SK-N-SH (cell line): ENCODE data around the gene IL17REL. TPM values are rescaled to one million over a fixed set of nuclear protein-coding genes. Genes with fewer than 3 reads are reported as not detected.
A peak's percentile ranks its signal among the peaks of the same experiment; 100 is the strongest.

ENCODE experiments used
- CTCF ChIA-PET: fragments of 300-600, 350-600 bp; formaldehyde crosslinking; extraction: SDS; loops from one replicate; lab custom pipeline; 2021; lab: Yijun Ruan, JAX
- POLR2A ChIA-PET: fragments of 350-600 bp; sonication (Branson Sonifier 250); formaldehyde crosslinking; extraction: SDS; loops from one replicate; lab custom pipeline; 2020; ENCODE audit warnings: antibody characterized with exemption, inconsistent platforms; lab: Yijun Ruan, JAX
- DNase-seq: peaks from one replicate; pipeline ENCODE4 v3.0.0; 2012
- H2AFZ ChIP-seq: fragments of 200-600 bp; sonication (generic); 2 replicates; pipeline ENCODE4 v1.8.1; 2016; ENCODE audit warnings: antibody characterized with exemption, mild to moderate bottlenecking, low read depth
- H3F3A ChIP-seq: fragments of 200-600 bp; sonication (generic); replicated peaks from 2 replicates; pipeline ENCODE3; 2016; ENCODE audit warnings: antibody characterized with exemption, mild to moderate bottlenecking; ENCODE audit not compliant: insufficient read depth
- H3K27ac ChIP-seq, 2 experiments: fragments of 200-500 bp in 1 of 2; fragments of 200-600 bp in 1 of 2; sonication (Bioruptor generic) in 1 of 2; sonication (generic), shearing (Covaris generic) in 1 of 2; 2 replicates each; pipeline versions ENCODE4 v1.5.1 to v1.6.1; 2014 to 2016; ENCODE audit warnings: low read depth in 2 of 2, inconsistent platforms in 1 of 2, low read length in 1 of 2, mild to moderate bottlenecking in 1 of 2, mixed read lengths in 1 of 2
- H3K27me3 ChIP-seq: fragments of 200-600 bp; sonication (generic), shearing (Covaris generic); 2 replicates; pipeline ENCODE4 v1.6.1; 2016; ENCODE audit warnings: mixed run types; ENCODE audit not compliant: insufficient read depth
- H3K36me3 ChIP-seq, 2 experiments: fragments of 200-500 bp in 1 of 2; fragments of 200-600 bp in 1 of 2; sonication (Bioruptor generic) in 1 of 2; sonication (generic) in 1 of 2; replicated peaks in 1 of 2; 2 replicates each; pipeline versions ENCODE3 to v1.5.1; 2014 to 2016; ENCODE audit warnings: low read length in 1 of 2, mild to moderate bottlenecking in 1 of 2; ENCODE audit not compliant: insufficient read depth in 2 of 2, control insufficient read depth in 1 of 2
- H3K4me1 ChIP-seq, 2 experiments: fragments of 200-500 bp in 1 of 2; fragments of 200-600 bp in 1 of 2; sonication (Bioruptor generic) in 1 of 2; sonication (generic), shearing (Covaris generic) in 1 of 2; 2 replicates each; pipeline versions ENCODE4 v1.5.1 to v1.6.1; 2014 to 2016; ENCODE audit warnings: low read depth in 1 of 2, low read length in 1 of 2, mixed run types in 1 of 2; ENCODE audit not compliant: insufficient read depth in 2 of 2, control insufficient read depth in 1 of 2
- H3K4me2 ChIP-seq: fragments of 200-600 bp; sonication (generic), shearing (Covaris generic); 2 replicates; pipeline ENCODE4 v1.6.1; 2017; ENCODE audit warnings: mixed run types
- H3K4me3 ChIP-seq, 2 experiments: fragments of 200-500 bp in 1 of 2; fragments of 200-600 bp in 1 of 2; sonication (Bioruptor generic) in 1 of 2; sonication (generic), shearing (Covaris generic) in 1 of 2; 2 replicates each; pipeline versions ENCODE4 v1.5.1 to v1.8.1; 2014 to 2016; ENCODE audit warnings: low read depth in 2 of 2, inconsistent platforms in 1 of 2, low read length in 1 of 2, mild to moderate bottlenecking in 1 of 2, mixed read lengths in 1 of 2, moderate library complexity in 1 of 2
- H3K79me2 ChIP-seq: fragments of 200-600 bp; sonication (generic); 2 replicates; pipeline ENCODE4 v1.8.1; 2017; ENCODE audit warnings: mild to moderate bottlenecking; ENCODE audit not compliant: insufficient read depth
- H3K9ac ChIP-seq: fragments of 200-600 bp; sonication (generic); 2 replicates; pipeline ENCODE4 v1.6.1; 2017; ENCODE audit warnings: mixed run types
- H3K9me2 ChIP-seq: fragments of 200-600 bp; sonication (generic); 2 replicates; pipeline ENCODE4 v1.6.1; 2017; ENCODE audit warnings: mixed run types
- H3K9me3 ChIP-seq: fragments of 200-600 bp; sonication (generic); 2 replicates; pipeline ENCODE4 v1.6.1; 2017; ENCODE audit warnings: mixed run types, mild to moderate bottlenecking, moderate library complexity
- H4K20me1 ChIP-seq: fragments of 200-600 bp; sonication (generic); 2 replicates; pipeline ENCODE4 v1.6.1; 2017; ENCODE audit warnings: mild to moderate bottlenecking, mixed run types; ENCODE audit not compliant: insufficient read depth
- EZH2phosphoT487 ChIP-seq: fragments of 200-600 bp; sonication (generic); IDR thresholded peaks from 2 replicates; pipeline ENCODE4 v1.6.1; 2017; ENCODE audit warnings: low read depth, mixed run types, mild to moderate bottlenecking, antibody characterized with exemption, moderate library complexity, borderline replicate concordance
- FOSL2 ChIP-seq: IDR thresholded peaks from 2 replicates; pipeline ENCODE4 v1.4.0; 2012; ENCODE audit warnings: low read depth, mild to moderate bottlenecking, moderate library complexity, borderline replicate concordance
- FOXJ3 ChIP-seq: sonication (generic); formaldehyde crosslinking; IDR thresholded peaks from 2 replicates; pipeline ENCODE4 v1.5.1; 2020; ENCODE audit warnings: mild to moderate bottlenecking, missing genetic modification reagents
- GATA2 ChIP-seq: sonication (generic); formaldehyde crosslinking; IDR thresholded peaks from 2 replicates; pipeline ENCODE4 v1.5.0; 2020; ENCODE audit warnings: mild to moderate bottlenecking, missing genetic modification reagents
- IRF3 ChIP-seq: fragments of 150-350 bp; IDR thresholded peaks from 2 replicates; pipeline ENCODE4 v1.6.1; 2016; ENCODE audit warnings: mild to moderate bottlenecking, low read depth, low read length
- JUND ChIP-seq: IDR thresholded peaks from 2 replicates; pipeline ENCODE4 v1.4.0; 2012
- MXI1 ChIP-seq: IDR thresholded peaks from 2 replicates; pipeline ENCODE4 v1.6.1; 2012; ENCODE audit warnings: mild to moderate bottlenecking, low read depth, low read length, improper control_type of control experiment
- NFIC ChIP-seq: IDR thresholded peaks from 2 replicates; pipeline ENCODE4 v1.4.0; 2012; ENCODE audit warnings: borderline replicate concordance
- PBX3 ChIP-seq: IDR thresholded peaks from 2 replicates; pipeline ENCODE4; 2012
- RCOR1 ChIP-seq: fragments of 150-350 bp; IDR thresholded peaks from 2 replicates; pipeline ENCODE4 v1.6.1; 2017; ENCODE audit warnings: antibody characterized with exemption, low read length
- REST ChIP-seq: IDR thresholded peaks from 2 replicates; pipeline ENCODE4 v1.6.1; 2012; ENCODE audit warnings: mild to moderate bottlenecking, low read depth, low read length, moderate library complexity
- SIN3A ChIP-seq: IDR thresholded peaks from 2 replicates; pipeline ENCODE4 v1.6.1; 2012; ENCODE audit warnings: low read depth, mild to moderate bottlenecking, low read length, moderate library complexity, borderline replicate concordance
- SMC3 ChIP-seq: IDR thresholded peaks from 2 replicates; pipeline ENCODE4 v1.6.1; 2012; ENCODE audit warnings: low read depth, low read length, improper control_type of control experiment
- TEAD4 ChIP-seq: IDR thresholded peaks from 2 replicates; pipeline ENCODE4 v1.4.0; 2012; ENCODE audit warnings: mild to moderate bottlenecking, borderline replicate concordance; ENCODE audit not compliant: insufficient read depth
- USF1 ChIP-seq: IDR thresholded peaks from 2 replicates; pipeline ENCODE4 v1.4.0; 2012; ENCODE audit warnings: low read depth, borderline replicate concordance
- WGBS: methylation state at CpG from one replicate; pipeline ENCODE4 v1.1.6; 2017; ENCODE audit warnings: low lambda C conversion rate; 5-methylcytosine and 5-hydroxymethylcytosine counted together
- polyA plus RNA-seq, 3 experiments: library from polyadenylated mRNA; depleted of rRNA; stranded (reverse); fragments of >200 nt; gene quantifications; 2 replicates each; pipeline ENCODE4 v1.2.3, GENCODE V29; 2012
- TF ChIP-seq, protein P1 (sequence below): IDR thresholded peaks from 2 replicates; pipeline ENCODE4 v1.4.0; 2012; ENCODE audit warnings: low read depth
- TF ChIP-seq, protein P2 (sequence below): IDR thresholded peaks from 2 replicates; pipeline ENCODE4 v1.4.0; 2012; ENCODE audit warnings: low read depth, borderline replicate concordance

Gene IL17REL
- polyA plus RNA-seq, 1 of the 3 experiments (the other 2 are of a cell fraction), result not detected

DNA sequence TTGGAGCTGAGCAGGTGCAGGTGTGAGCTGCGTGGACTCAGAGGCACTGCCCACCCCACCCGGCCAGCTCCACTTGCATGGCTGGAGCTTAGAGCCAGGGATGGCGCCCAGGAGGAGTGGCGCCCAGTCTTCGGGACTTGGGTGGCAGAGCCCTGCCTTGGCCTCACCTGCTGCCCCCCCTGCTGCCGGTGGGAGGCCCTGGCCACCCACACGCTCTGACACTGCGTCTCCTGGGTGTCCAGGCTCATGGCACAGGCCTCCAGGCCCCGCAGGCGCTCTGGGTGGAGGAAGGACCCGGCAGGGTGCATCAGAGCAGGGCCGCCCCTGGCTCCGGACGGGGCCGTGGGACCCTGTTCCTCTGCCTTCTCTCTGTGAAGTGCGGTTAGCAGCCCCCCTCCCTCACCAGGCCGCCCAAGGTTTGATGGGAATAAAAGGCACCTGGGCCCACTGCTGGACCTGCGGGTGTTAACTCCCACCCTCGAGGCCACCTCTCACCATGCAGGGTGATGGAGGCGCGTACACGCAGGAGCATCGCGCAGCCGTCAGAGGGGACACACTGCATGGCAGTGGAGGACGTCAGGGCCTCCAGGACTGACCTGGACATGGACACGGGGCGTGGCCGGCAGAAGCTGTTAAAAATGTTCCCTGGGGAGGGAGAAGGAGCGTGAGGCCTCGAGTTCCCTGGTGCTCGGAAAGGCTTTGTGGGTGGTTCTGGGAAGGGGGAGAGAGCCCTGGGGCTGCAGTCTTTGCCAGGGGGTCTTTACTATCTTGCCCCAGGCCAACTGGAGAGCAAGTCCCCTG lies 11.8 kb downstream of the IL17REL start:
- POLR2A ChIA-PET, result no interaction called here
- no peaks in the 10 kb centered on the region for H3K9me3 ChIP-seq

More for the DNA sequence above, 11.8 kb downstream of the IL17REL start:
- 95% methylated on average over 17 of the region's 32 CpGs for WGBS
- H3K36me3 ChIP-seq, result no peaks in the 10 kb centered on the region
- no peaks in the 10 kb centered on the region for H4K20me1 ChIP-seq
- no peak overlapping the region for H3K4me2 ChIP-seq
- no peak overlapping the region for H2AFZ ChIP-seq
- H3K27me3 ChIP-seq, result no peaks in the 10 kb centered on the region
- no peak overlapping the region for H3K9ac ChIP-seq
- CTCF ChIA-PET, result interaction anchor here (0.9 to 2.1 kb wide), 4 partner anchors 8 to 71 kb away, joined by 3 to 7 read pairs (median 4); no protein-coding TSS in a partner anchor
- no peak overlapping the region for H3K27ac ChIP-seq
- TF ChIP-seq USF1 (no peak), NFIC (no peak), FOXJ3 (CRISPR knock-in tag) (no peak), MXI1 (no peak), IRF3 (no peak), SIN3A (no peak), FOSL2 (no peak), REST (no peak), SMC3 (no peak), RCOR1 (no peak), EZH2phosphoT487 (no peak), TEAD4 (no peak), JUND (no peak), PBX3 (no peak), GATA2 (CRISPR knock-in tag) (no peak)
- TF ChIP-seq, protein P1, sequence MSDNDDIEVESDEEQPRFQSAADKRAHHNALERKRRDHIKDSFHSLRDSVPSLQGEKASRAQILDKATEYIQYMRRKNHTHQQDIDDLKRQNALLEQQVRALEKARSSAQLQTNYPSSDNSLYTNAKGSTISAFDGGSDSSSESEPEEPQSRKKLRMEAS, result no peak
- TF ChIP-seq, protein P2, sequence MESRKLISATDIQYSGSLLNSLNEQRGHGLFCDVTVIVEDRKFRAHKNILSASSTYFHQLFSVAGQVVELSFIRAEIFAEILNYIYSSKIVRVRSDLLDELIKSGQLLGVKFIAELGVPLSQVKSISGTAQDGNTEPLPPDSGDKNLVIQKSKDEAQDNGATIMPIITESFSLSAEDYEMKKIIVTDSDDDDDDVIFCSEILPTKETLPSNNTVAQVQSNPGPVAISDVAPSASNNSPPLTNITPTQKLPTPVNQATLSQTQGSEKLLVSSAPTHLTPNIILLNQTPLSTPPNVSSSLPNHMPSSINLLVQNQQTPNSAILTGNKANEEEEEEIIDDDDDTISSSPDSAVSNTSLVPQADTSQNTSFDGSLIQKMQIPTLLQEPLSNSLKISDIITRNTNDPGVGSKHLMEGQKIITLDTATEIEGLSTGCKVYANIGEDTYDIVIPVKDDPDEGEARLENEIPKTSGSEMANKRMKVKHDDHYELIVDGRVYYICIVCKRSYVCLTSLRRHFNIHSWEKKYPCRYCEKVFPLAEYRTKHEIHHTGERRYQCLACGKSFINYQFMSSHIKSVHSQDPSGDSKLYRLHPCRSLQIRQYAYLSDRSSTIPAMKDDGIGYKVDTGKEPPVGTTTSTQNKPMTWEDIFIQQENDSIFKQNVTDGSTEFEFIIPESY, result no peak
- TF ChIP-seq, all 33 proteins: peak for 0
- peak; percentile 32 for DNase-seq
- H3K9me2 ChIP-seq, result no peaks in the 10 kb centered on the region
- no peaks in the 10 kb centered on the region for H3F3A ChIP-seq
- H3K79me2 ChIP-seq, result no peaks in the 10 kb centered on the region
- H3K4me3 ChIP-seq, result no peak overlapping the region
- peaks cover 0 to 4% of the 10 kb centered on the region in 2 experiments; a peak in 1 of 4 replicates for H3K4me1 ChIP-seq
